Measurements from ENCODE around the gene NEU1. TPM values are rescaled to one million over a fixed set of nuclear protein-coding genes. Genes with fewer than 3 reads are reported as not detected.
"Not testable (repeated sequence)": the region's sequence is repeated elsewhere in the genome, so short reads cannot be mapped to it uniquely, and the experiment has no call there.

The NEU1 gene
- total RNA-seq, 2 donors from 2014 or later, result 42.4 to 50.7 TPM

- Mint-ChIP-seq H3K36me3 (ENCODE audit: low read depth) (no peaks in the 10 kb centered on the region), H3K4me3 (peak overlapping the region; percentile 80), H3K27ac (peak overlapping the region; percentile 97), H3K4me1 (peaks cover 37% of the 10 kb centered on the region), H3K27me3 (ENCODE audit: insufficient read depth) (no peaks in the 10 kb centered on the region), H3K9me3 (no peaks in the 10 kb centered on the region)
- 82 to 85% methylated on average over 2 to 4 of the region's 4 CpGs for WGBS, 2 experiments (ENCODE audit: insufficient coverage in 1 of 2, insufficient read length in 1 of 2)
- Histone ChIP-seq H3K9ac (ENCODE audit: extremely low read depth, low read length, poor library complexity, severe bottlenecking) (peak overlapping the region; percentile 3), H3K9me3 (ENCODE audit: control insufficient read depth, low read length) (no peaks in the 10 kb centered on the region), H3K4me3 (ENCODE audit: low read length) (no peak overlapping the region), H3K27me3 (ENCODE audit: control insufficient read depth, insufficient read depth, low read length, poor library complexity, severe bottlenecking) (no peaks in the 10 kb centered on the region), H3K27ac (ENCODE audit: low read depth, low read length) (no peak overlapping the region), H3K36me3 (ENCODE audit: control insufficient read depth, insufficient read depth, low read length) (no peaks in the 10 kb centered on the region), H3K4me1 (ENCODE audit: control insufficient read depth, insufficient read depth, low read length) (no peaks in the 10 kb centered on the region)
- no peak for TF ChIP-seq CTCF (conservative IDR thresholded peaks at IDR 0.05)
- DNase-seq, result no peak
These were observed 37.1 kb downstream of the NEU1 start for GRCh38 chr6:31825553-31825952.

GRCh38 chr6:31823592-31824196 is 38.9 kb downstream of the NEU1 start:
- not testable (repeated sequence) for H3K4me1 ChIP-seq (ENCODE audit: control insufficient read depth, insufficient read depth, low read length)

GRCh38 chr6:31822036-31822821 is 40.4 kb downstream of the NEU1 start:
- Histone ChIP-seq H3K9me3 (ENCODE audit: control insufficient read depth, low read length) (no peaks in the 10 kb centered on the region), H3K4me3 (ENCODE audit: low read length) (peak overlapping the region; percentile 83), H3K36me3 (ENCODE audit: control insufficient read depth, insufficient read depth, low read length) (no peaks in the 10 kb centered on the region), H3K27ac (ENCODE audit: low read depth, low read length) (peak overlapping the region; percentile 82), H3K27me3 (ENCODE audit: control insufficient read depth, insufficient read depth, low read length, poor library complexity, severe bottlenecking) (no peaks in the 10 kb centered on the region), H3K9ac (ENCODE audit: extremely low read depth, low read length, poor library complexity, severe bottlenecking) (peak overlapping the region; percentile 64), H3K4me1 (ENCODE audit: control insufficient read depth, insufficient read depth, low read length) (no peaks in the 10 kb centered on the region)
- DNase-seq, result peak; percentile 88
- peaks cover 3% of the 10 kb centered on the region for H3K27me3 Mint-ChIP-seq (ENCODE audit: insufficient read depth)
- H3K27ac Mint-ChIP-seq, result peak overlapping the region; percentile 99
- peaks cover 53% of the 10 kb centered on the region for H3K4me1 Mint-ChIP-seq
- no peak for TF ChIP-seq CTCF (conservative IDR thresholded peaks at IDR 0.05)
- peaks cover 11% of the 10 kb centered on the region for H3K9me3 Mint-ChIP-seq
- WGBS, 2 experiments (ENCODE audit: insufficient coverage in 1 of 2, insufficient read length in 1 of 2), result 5 to 15% methylated on average over 6 to 23 of the region's 25 CpGs
- peak overlapping the region; percentile 79 for H3K4me3 Mint-ChIP-seq
- peaks cover 3% of the 10 kb centered on the region for H3K36me3 Mint-ChIP-seq (ENCODE audit: low read depth)

More at GRCh38 chr6:31823592-31824196, 38.9 kb downstream of the NEU1 start:
- not testable (repeated sequence) for H3K4me3 ChIP-seq (ENCODE audit: low read length); H3K9me3 Mint-ChIP-seq; H3K4me3 Mint-ChIP-seq; H3K9ac ChIP-seq (ENCODE audit: extremely low read depth, low read length, poor library complexity, severe bottlenecking); H3K36me3 ChIP-seq (ENCODE audit: control insufficient read depth, insufficient read depth, low read length); H3K27me3 ChIP-seq (ENCODE audit: control insufficient read depth, insufficient read depth, low read length, poor library complexity, severe bottlenecking); DNase-seq; H3K9me3 ChIP-seq (ENCODE audit: control insufficient read depth, low read length); H3K27ac ChIP-seq (ENCODE audit: low read depth, low read length); H3K27me3 Mint-ChIP-seq (ENCODE audit: insufficient read depth); H3K36me3 Mint-ChIP-seq (ENCODE audit: low read depth)
- Mint-ChIP-seq H3K27ac (peak overlapping the region; percentile 70), H3K4me1 (peaks cover 41% of the 10 kb centered on the region)
- WGBS, 2 experiments (ENCODE audit: insufficient coverage in 1 of 2, insufficient read length in 1 of 2), result 93 to 95% methylated on average over 3 to 6 of the region's 9 CpGs
